Keratinocyte (primary cell): Measurements from ENCODE around the gene AWAT2. TPM values are rescaled to one million over a fixed set of nuclear protein-coding genes. Genes with fewer than 3 reads are reported as not detected.

Experiments used
- DNase-seq: peaks from one replicate; pipeline ENCODE4 v3.0.0-alpha.2; 2011; ENCODE audit warnings: low read depth, missing footprints, low spot score
- FAIRE-seq: peaks from 2 replicates; lab custom pipeline; 2011; peaks lifted over from hg19 to GRCh38; lab: Jason Lieb, UNC
- H2AFZ ChIP-seq: 2 replicates; pipeline ENCODE4 v1.6.0; 2012; ENCODE audit warnings: low read length, control low read depth, inconsistent platforms; ENCODE audit not compliant: control insufficient read depth
- H3K27ac ChIP-seq: 2 replicates; pipeline ENCODE4 v1.5.1; 2011; ENCODE audit warnings: low read length; ENCODE audit not compliant: control insufficient read depth, insufficient read depth
- H3K27me3 ChIP-seq: 3 replicates; pipeline ENCODE4 v1.6.0; 2011; ENCODE audit warnings: low read length; ENCODE audit not compliant: control insufficient read depth, insufficient read depth; ENCODE audit errors: extremely low read depth
- H3K36me3 ChIP-seq, 2 experiments: 2 replicates in 1 of 2; 3 replicates in 1 of 2; pipeline ENCODE4 v1.5.1; 2011; ENCODE audit warnings: low read length in 2 of 2, mild to moderate bottlenecking in 1 of 2; ENCODE audit not compliant: control insufficient read depth in 2 of 2, insufficient read depth in 2 of 2; ENCODE audit errors: extremely low read depth in 1 of 2
- H3K4me1 ChIP-seq: 3 replicates; pipeline ENCODE4 v1.5.1; 2011; ENCODE audit warnings: low read length; ENCODE audit not compliant: control insufficient read depth, insufficient read depth; ENCODE audit errors: extremely low read depth
- H3K4me2 ChIP-seq: 3 replicates; pipeline ENCODE4 v1.6.0; 2011; ENCODE audit warnings: low read depth, low read length; ENCODE audit not compliant: control insufficient read depth, insufficient read depth; ENCODE audit errors: extremely low read depth
- H3K4me3 ChIP-seq, 3 experiments: fragments of 200-600 bp in 1 of 3; sonication (generic) in 1 of 3; 2 replicates in 2 of 3; 3 replicates in 1 of 3; pipeline ENCODE4 v1.5.1; 2011 to 2016; ENCODE audit warnings: low read length in 3 of 3, mild to moderate bottlenecking in 3 of 3, control low read depth in 2 of 3, inconsistent platforms in 1 of 3, low read depth in 1 of 3, mixed read lengths in 1 of 3, mixed run types in 1 of 3, moderate library complexity in 1 of 3; ENCODE audit not compliant: control insufficient read depth in 2 of 3, insufficient read depth in 2 of 3; ENCODE audit errors: extremely low read depth in 1 of 3
- H3K79me2 ChIP-seq: 2 replicates; pipeline ENCODE4 v1.6.0; 2012; ENCODE audit warnings: low read length; ENCODE audit not compliant: control insufficient read depth, insufficient read depth
- H3K9ac ChIP-seq: 3 replicates; pipeline ENCODE4 v1.6.0; 2011; ENCODE audit warnings: low read length; ENCODE audit not compliant: control insufficient read depth, insufficient read depth; ENCODE audit errors: extremely low read depth
- H3K9me1 ChIP-seq: 3 replicates; pipeline ENCODE4 v1.6.0; 2011; ENCODE audit warnings: low read length; ENCODE audit not compliant: control insufficient read depth, insufficient read depth; ENCODE audit errors: extremely low read depth
- H3K9me3 ChIP-seq: 2 replicates; pipeline ENCODE4 v1.5.1; 2012; ENCODE audit warnings: low read depth, low read length; ENCODE audit not compliant: control insufficient read depth
- H4K20me1 ChIP-seq: 3 replicates; pipeline ENCODE4 v1.6.0; 2011; ENCODE audit warnings: low read length; ENCODE audit not compliant: control insufficient read depth, insufficient read depth; ENCODE audit errors: extremely low read depth
- CTCF ChIP-seq, 3 experiments: IDR thresholded peaks in 1 of 3; conservative IDR thresholded peaks in 1 of 3; optimal IDR thresholded peaks in 1 of 3; 2 replicates in 2 of 3; 3 replicates in 1 of 3; pipeline versions ENCODE3 to v1.5.1; 2011; ENCODE audit warnings: low read length in 3 of 3, mild to moderate bottlenecking in 3 of 3, moderate library complexity in 2 of 3, control low read depth in 1 of 3, inconsistent platforms in 1 of 3; ENCODE audit not compliant: insufficient read depth in 2 of 3; ENCODE audit errors: extremely low read depth in 1 of 3
- EZH2 ChIP-seq: IDR thresholded peaks from one replicate; pipeline ENCODE4 v1.6.1; 2012; ENCODE audit warnings: inconsistent platforms, mild to moderate bottlenecking, low read length, moderate library complexity
- dilution Hi-C: fragments of 300-500 bp; cut with MboI; formaldehyde crosslinking; loops from one replicate; pipeline ENCODE4 v1.7.0; 2020; ENCODE audit warnings: low sequenced_read_pairs; ENCODE audit not compliant: extremely low pct_ligation_motif_present
- polyA plus RNA-seq, 5 experiments: library from polyadenylated mRNA; depleted of rRNA in 3 of 5; stranded (reverse) in 3 of 5; stranded (forward) in 1 of 5; unstranded in 1 of 5; fragments of >200 nt; gene quantifications; 1 replicate in 1 of 5; 2 replicates in 3 of 5; 3 replicates in 1 of 5; pipeline versions ENCODE4 v1.2.1 to v1.2.3, GENCODE V29; 2011 to 2012; ENCODE audit warnings: missing spikeins in 2 of 5, low read depth in 1 of 5, low replicate concordance in 1 of 5

Gene AWAT2
- polyA plus RNA-seq, 1 donor (not counting 4 experiments of a cell fraction or from before 2014, with no cell fraction given): not detected

GRCh38 chrX:70049406-70049805, 332 bp downstream of the AWAT2 start:
- Histone ChIP-seq H3K9me1 (no peaks in the 10 kb centered on the region), H2AFZ (no peak overlapping the region), H3K4me3 (no peak overlapping the region), H3K9ac (no peak overlapping the region), H3K79me2 (no peaks in the 10 kb centered on the region), H3K27me3 (peaks cover 5% of the 10 kb centered on the region), H3K4me1 (peaks cover 13% of the 10 kb centered on the region), H3K36me3 (no peaks in the 10 kb centered on the region), H3K4me2 (no peak overlapping the region), H3K9me3 (no peaks in the 10 kb centered on the region), H4K20me1 (no peaks in the 10 kb centered on the region), H3K27ac (no peak overlapping the region)
- FAIRE-seq: no peak
- TF ChIP-seq CTCF (optimal IDR thresholded peaks at IDR 0.05 in 1 of 3, IDR thresholded peaks at IDR 0.05 in 1 of 3, conservative IDR thresholded peaks at IDR 0.05 in 1 of 3; ENCODE audit: extremely low read depth in 1 of 3, insufficient read depth in 2 of 3, low read length in 3 of 3) (no peak), EZH2 (no peak)
- dilution Hi-C loops: no loop called here
- no peak for DNase-seq

GRCh38 chrX:70046978-70047377, 2.8 kb downstream of the AWAT2 start:
- dilution Hi-C loops: no loop called here
- no peaks in the 10 kb centered on the region for H3K27me3 ChIP-seq
- H3K79me2 ChIP-seq: no peaks in the 10 kb centered on the region
- DNase-seq: no peak
- no peak for TF ChIP-seq CTCF (optimal IDR thresholded peaks at IDR 0.05 in 1 of 3, IDR thresholded peaks at IDR 0.05 in 1 of 3, conservative IDR thresholded peaks at IDR 0.05 in 1 of 3; ENCODE audit: extremely low read depth in 1 of 3, insufficient read depth in 2 of 3, low read length in 3 of 3)
- TF ChIP-seq EZH2: no peak
- no peaks in the 10 kb centered on the region for H3K36me3 ChIP-seq
- H3K27ac ChIP-seq: no peak overlapping the region
- peaks cover 13% of the 10 kb centered on the region for H3K4me1 ChIP-seq
- FAIRE-seq: no peak
- no peak overlapping the region for H3K4me2 ChIP-seq
- no peak overlapping the region for H3K4me3 ChIP-seq
- no peak overlapping the region for H2AFZ ChIP-seq
- H3K9me1 ChIP-seq: no peaks in the 10 kb centered on the region
- H3K9me3 ChIP-seq: no peaks in the 10 kb centered on the region
- H3K9ac ChIP-seq: no peak overlapping the region
- no peaks in the 10 kb centered on the region for H4K20me1 ChIP-seq
